Esophagus squamous epithelium (tissue), 5 donors: ENCODE results near the gene DNMT3L. TPM values are rescaled to one million over a fixed set of nuclear protein-coding genes. Genes with fewer than 3 reads are reported as not detected.

Source experiments
- DNase-seq: peaks from one replicate; lab custom pipeline; 2025; lab: John Stamatoyannopoulos, UW
- H3K27ac ChIP-seq, 4 donors: fragments of 200-600 bp; sonication (generic); one replicate each; pipeline ENCODE4 v1.5.1; 2016 to 2019; ENCODE audit warnings: mild to moderate bottlenecking in 1 of 4
- H3K27me3 ChIP-seq, 4 donors: fragments of 200-600 bp; sonication (generic); 1 replicate in 3 of 4; 2 replicates in 1 of 4; pipeline versions ENCODE4 v1.5.1 to v1.6.0; 2017 to 2021; ENCODE audit warnings: antibody characterized with exemption in 1 of 4
- H3K36me3 ChIP-seq, 3 donors: fragments of 200-600 bp; sonication (generic); one replicate each; pipeline ENCODE4 v1.5.1; 2016 to 2019
- H3K4me1 ChIP-seq, 3 donors: fragments of 200-600 bp; sonication (generic); one replicate each; pipeline ENCODE4 v1.5.1; 2017 to 2019
- H3K4me3 ChIP-seq, 4 donors: fragments of 200-600 bp; sonication (generic); 1 replicate in 3 of 4; 2 replicates in 1 of 4; pipeline ENCODE4 v1.5.1; 2016 to 2019; ENCODE audit warnings: mild to moderate bottlenecking in 2 of 4, moderate library complexity in 1 of 4
- H3K9me3 ChIP-seq, 3 donors: fragments of 200-600 bp; sonication (generic); one replicate each; pipeline ENCODE4 v1.5.1; 2016 to 2019
- CTCF ChIP-seq, 6 experiments: fragments of 450-650 bp in 4 of 6; fragments of 200-600 bp in 2 of 6; sonication (generic) in 2 of 6; IDR thresholded peaks; one replicate each; pipeline ENCODE4 v1.5.1; 2016 to 2019; ENCODE audit warnings: antibody characterized with exemption in 6 of 6, mild to moderate bottlenecking in 4 of 6, moderate library complexity in 4 of 6
- POLR2A ChIP-seq, 4 donors: fragments of 450-650 bp; IDR thresholded peaks; one replicate each; pipeline ENCODE4 v1.6.1; 2017; ENCODE audit warnings: antibody characterized with exemption in 4 of 4, mild to moderate bottlenecking in 4 of 4, moderate library complexity in 3 of 4
- WGBS, 2 donors: methylation state at CpG; one replicate each; pipeline ENCODE4 v1.1.5; 2018; 5-methylcytosine and 5-hydroxymethylcytosine counted together
- intact Hi-C: fragments of 100-400 bp; cut with DNase I; formaldehyde crosslinking; loops from one replicate; pipeline ENCODE4 v1.15.0; 2022
- total RNA-seq, 4 donors: library from RNA; depleted of rRNA; stranded (reverse); fragments of >200 nt; gene quantifications; one replicate each; pipeline ENCODE4 v1.1.0, GENCODE V29; 2016
- donor health status: DM: yes; HTN: yes; CAD: no.

Gene DNMT3L
- total RNA-seq, 4 donors from 2014 or later, result not detected

- DNase-seq, result no peak
- Histone ChIP-seq H3K4me3 (no peak overlapping the region), H3K9me3 (no peaks in the 10 kb centered on the region), H3K4me1 (peaks cover 0 to 17% (median 5%) of the 10 kb centered on the region in 3 donors), H3K27ac (no peak overlapping the region), H3K27me3 (peaks cover 0 to 90% (median 3%) of the 10 kb centered on the region in 4 donors), H3K36me3 (no peaks in the 10 kb centered on the region)
- intact Hi-C loops, result no loop called here
- TF ChIP-seq CTCF (IDR thresholded peaks at IDR 0.05) (no peak), POLR2A (IDR thresholded peaks at IDR 0.05) (no peak)
- WGBS, 2 donors, result 79% methylated on average over 3 of the region's 23 CpGs; no CpG with 5 or more reads in 1 of the 2 donors
These were observed 26.8 kb upstream of the DNMT3L start for GRCh38 chr21:44288251-44289110.

GRCh38 chr21:44286716-44287632, 25.3 kb upstream of the DNMT3L start:
- H3K27me3 ChIP-seq, result peaks cover 0 to 82% (median 3%) of the 10 kb centered on the region in 4 donors
- WGBS, 2 donors, result 83% methylated on average over 3 of the region's 31 CpGs; no CpG with 5 or more reads in 1 of the 2 donors
- no peak overlapping the region for H3K4me3 ChIP-seq
- no peak for DNase-seq
- TF ChIP-seq POLR2A (IDR thresholded peaks at IDR 0.05), result no peak
- no peak for TF ChIP-seq CTCF (IDR thresholded peaks at IDR 0.05)
- no peak overlapping the region for H3K27ac ChIP-seq
- no peaks in the 10 kb centered on the region for H3K36me3 ChIP-seq
- H3K9me3 ChIP-seq, result no peaks in the 10 kb centered on the region
- H3K4me1 ChIP-seq, result peaks cover 0 to 21% (median 5%) of the 10 kb centered on the region in 3 donors
- intact Hi-C loops, result no loop called here

- H3K4me1 ChIP-seq, result peaks cover 0 to 21% (median 5%) of the 10 kb centered on the region in 3 donors
- no peak for DNase-seq
- H3K36me3 ChIP-seq, result no peaks in the 10 kb centered on the region
- TF ChIP-seq CTCF (IDR thresholded peaks at IDR 0.05) (no peak), POLR2A (IDR thresholded peaks at IDR 0.05) (no peak)
- intact Hi-C loops, result no loop called here
- WGBS, 2 donors, result 50% methylated on average over 1 of the region's 21 CpGs; no CpG with 5 or more reads in 1 of the 2 donors
- no peak overlapping the region for H3K27ac ChIP-seq
- H3K4me3 ChIP-seq, result peak overlapping the region in 2 of 4 donors; percentile 30 to 46
- H3K27me3 ChIP-seq, result peaks cover 0 to 81% (median 3%) of the 10 kb centered on the region in 4 donors
- no peaks in the 10 kb centered on the region for H3K9me3 ChIP-seq
These were observed 24.5 kb upstream of the DNMT3L start for GRCh38 chr21:44286086-44286715.

- DNase-seq, result no peak
- H3K4me3 ChIP-seq, result peak within 1 kb of the TSS in 3 of 4 donors; percentile 5 to 46 (median 30)
- 0% methylated on average over 7 of the region's 56 CpGs; no CpG with 5 or more reads in 1 of the 2 donors for WGBS, 2 donors
- H3K9me3 ChIP-seq, result no peaks in the 10 kb centered on the region
- TF ChIP-seq CTCF (IDR thresholded peaks at IDR 0.05), result no peak
- TF ChIP-seq POLR2A (IDR thresholded peaks at IDR 0.05), result no peak
- H3K27ac ChIP-seq, result no peak within 1 kb of the TSS
- intact Hi-C loops, result no loop called here
- H3K4me1 ChIP-seq, result peaks cover 0 to 21% (median 5%) of the 10 kb centered on the region in 3 donors
- H3K36me3 ChIP-seq, result no peaks in the 10 kb centered on the region
- peaks cover 0 to 75% (median 3%) of the 10 kb centered on the region in 4 donors for H3K27me3 ChIP-seq
These were observed 23.7 kb upstream of the DNMT3L start, which contains the start of gene AIRE for GRCh38 chr21:44285138-44285992. AIRE (plus strand) TSS chr21:44285876; CDS start chr21:44286007, 131 bp downstream.
